SK-N-SH (cell line): Measurements from ENCODE around the gene FAM43A.

ENCODE experiments used
- EP300 ChIP-seq, 2 experiments: IDR thresholded peaks; 2 replicates each; pipeline versions ENCODE4 v1.4.0 to v1.6.1; 2012; ENCODE audit warnings: borderline replicate concordance in 1 of 2, low read depth in 1 of 2, low read length in 1 of 2
- TAF1 ChIP-seq: IDR thresholded peaks from 2 replicates; pipeline ENCODE4 v1.6.1; 2012; ENCODE audit warnings: low read depth, mild to moderate bottlenecking, low read length, moderate library complexity, borderline replicate concordance
- TCF12 ChIP-seq: IDR thresholded peaks from 2 replicates; pipeline ENCODE4 v1.4.0; 2012
- TF ChIP-seq, protein P1 (sequence below): fragments of 200-600 bp; sonication (generic); IDR thresholded peaks from 2 replicates; pipeline ENCODE4 v1.6.1; 2017; ENCODE audit warnings: antibody characterized with exemption, mild to moderate bottlenecking, moderate library complexity
- TF ChIP-seq, protein P2 (sequence below): IDR thresholded peaks from 2 replicates; pipeline ENCODE4 v1.4.0; 2012; ENCODE audit warnings: low read depth, borderline replicate concordance

DNA sequence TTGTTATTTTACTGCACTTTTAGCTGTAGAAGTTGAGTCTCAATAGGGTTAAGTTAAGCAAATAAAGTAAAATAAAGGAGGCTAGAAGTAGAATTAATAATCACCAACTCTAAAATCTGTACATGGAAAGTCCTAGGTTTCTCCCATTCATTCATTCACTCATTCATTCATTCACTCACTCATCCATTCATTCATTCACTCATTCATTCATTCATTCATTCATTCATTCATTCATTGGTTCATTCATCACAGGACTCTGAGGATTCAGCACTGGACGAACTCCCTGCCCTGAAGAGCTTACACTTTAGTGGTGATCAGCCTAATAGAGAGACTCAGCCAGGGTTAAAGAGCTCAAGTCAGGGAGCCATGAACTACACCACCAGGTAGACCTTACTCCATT, 9.2 kb upstream of the FAM43A start:
- no peak for TF ChIP-seq TAF1
- TF ChIP-seq, protein P1, sequence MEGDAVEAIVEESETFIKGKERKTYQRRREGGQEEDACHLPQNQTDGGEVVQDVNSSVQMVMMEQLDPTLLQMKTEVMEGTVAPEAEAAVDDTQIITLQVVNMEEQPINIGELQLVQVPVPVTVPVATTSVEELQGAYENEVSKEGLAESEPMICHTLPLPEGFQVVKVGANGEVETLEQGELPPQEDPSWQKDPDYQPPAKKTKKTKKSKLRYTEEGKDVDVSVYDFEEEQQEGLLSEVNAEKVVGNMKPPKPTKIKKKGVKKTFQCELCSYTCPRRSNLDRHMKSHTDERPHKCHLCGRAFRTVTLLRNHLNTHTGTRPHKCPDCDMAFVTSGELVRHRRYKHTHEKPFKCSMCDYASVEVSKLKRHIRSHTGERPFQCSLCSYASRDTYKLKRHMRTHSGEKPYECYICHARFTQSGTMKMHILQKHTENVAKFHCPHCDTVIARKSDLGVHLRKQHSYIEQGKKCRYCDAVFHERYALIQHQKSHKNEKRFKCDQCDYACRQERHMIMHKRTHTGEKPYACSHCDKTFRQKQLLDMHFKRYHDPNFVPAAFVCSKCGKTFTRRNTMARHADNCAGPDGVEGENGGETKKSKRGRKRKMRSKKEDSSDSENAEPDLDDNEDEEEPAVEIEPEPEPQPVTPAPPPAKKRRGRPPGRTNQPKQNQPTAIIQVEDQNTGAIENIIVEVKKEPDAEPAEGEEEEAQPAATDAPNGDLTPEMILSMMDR, result no peak
- TF ChIP-seq, protein P2, sequence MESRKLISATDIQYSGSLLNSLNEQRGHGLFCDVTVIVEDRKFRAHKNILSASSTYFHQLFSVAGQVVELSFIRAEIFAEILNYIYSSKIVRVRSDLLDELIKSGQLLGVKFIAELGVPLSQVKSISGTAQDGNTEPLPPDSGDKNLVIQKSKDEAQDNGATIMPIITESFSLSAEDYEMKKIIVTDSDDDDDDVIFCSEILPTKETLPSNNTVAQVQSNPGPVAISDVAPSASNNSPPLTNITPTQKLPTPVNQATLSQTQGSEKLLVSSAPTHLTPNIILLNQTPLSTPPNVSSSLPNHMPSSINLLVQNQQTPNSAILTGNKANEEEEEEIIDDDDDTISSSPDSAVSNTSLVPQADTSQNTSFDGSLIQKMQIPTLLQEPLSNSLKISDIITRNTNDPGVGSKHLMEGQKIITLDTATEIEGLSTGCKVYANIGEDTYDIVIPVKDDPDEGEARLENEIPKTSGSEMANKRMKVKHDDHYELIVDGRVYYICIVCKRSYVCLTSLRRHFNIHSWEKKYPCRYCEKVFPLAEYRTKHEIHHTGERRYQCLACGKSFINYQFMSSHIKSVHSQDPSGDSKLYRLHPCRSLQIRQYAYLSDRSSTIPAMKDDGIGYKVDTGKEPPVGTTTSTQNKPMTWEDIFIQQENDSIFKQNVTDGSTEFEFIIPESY, result no peak
- TF ChIP-seq EP300 (IDR thresholded peaks at IDR 0.05; ENCODE audit: borderline replicate concordance in 1 of 2, low read depth in 1 of 2, low read length in 1 of 2), result no peak
- TF ChIP-seq TCF12, result no peak
